Cardiac fibroblast (primary cell): ENCODE results near the gene FAM219A.
"Not testable (repeated sequence)": the region's sequence is repeated elsewhere in the genome, so short reads cannot be mapped to it uniquely, and the experiment has no call there.

Experiments used
- DNase-seq, 2 donors: peaks; one replicate each; pipeline versions ENCODE4 v3.0.0 to v3.0.0-alpha.2; 2010; ENCODE audit warnings: low read depth in 2 of 2
- H3K4me3 ChIP-seq, 2 donors: replicated peaks in 1 of 2; 1 replicate in 1 of 2; 2 replicates in 1 of 2; pipeline ENCODE4 v1.5.1; 2011; ENCODE audit warnings: low read depth in 2 of 2, low read length in 2 of 2, mild to moderate bottlenecking in 2 of 2, moderate library complexity in 1 of 2
- TF ChIP-seq, protein P1 (sequence below): IDR thresholded peaks from one replicate; pipeline ENCODE4 v1.5.1; 2011; ENCODE audit warnings: low read depth, mild to moderate bottlenecking, low read length, inconsistent platforms

Gene FAM219A

DNA sequence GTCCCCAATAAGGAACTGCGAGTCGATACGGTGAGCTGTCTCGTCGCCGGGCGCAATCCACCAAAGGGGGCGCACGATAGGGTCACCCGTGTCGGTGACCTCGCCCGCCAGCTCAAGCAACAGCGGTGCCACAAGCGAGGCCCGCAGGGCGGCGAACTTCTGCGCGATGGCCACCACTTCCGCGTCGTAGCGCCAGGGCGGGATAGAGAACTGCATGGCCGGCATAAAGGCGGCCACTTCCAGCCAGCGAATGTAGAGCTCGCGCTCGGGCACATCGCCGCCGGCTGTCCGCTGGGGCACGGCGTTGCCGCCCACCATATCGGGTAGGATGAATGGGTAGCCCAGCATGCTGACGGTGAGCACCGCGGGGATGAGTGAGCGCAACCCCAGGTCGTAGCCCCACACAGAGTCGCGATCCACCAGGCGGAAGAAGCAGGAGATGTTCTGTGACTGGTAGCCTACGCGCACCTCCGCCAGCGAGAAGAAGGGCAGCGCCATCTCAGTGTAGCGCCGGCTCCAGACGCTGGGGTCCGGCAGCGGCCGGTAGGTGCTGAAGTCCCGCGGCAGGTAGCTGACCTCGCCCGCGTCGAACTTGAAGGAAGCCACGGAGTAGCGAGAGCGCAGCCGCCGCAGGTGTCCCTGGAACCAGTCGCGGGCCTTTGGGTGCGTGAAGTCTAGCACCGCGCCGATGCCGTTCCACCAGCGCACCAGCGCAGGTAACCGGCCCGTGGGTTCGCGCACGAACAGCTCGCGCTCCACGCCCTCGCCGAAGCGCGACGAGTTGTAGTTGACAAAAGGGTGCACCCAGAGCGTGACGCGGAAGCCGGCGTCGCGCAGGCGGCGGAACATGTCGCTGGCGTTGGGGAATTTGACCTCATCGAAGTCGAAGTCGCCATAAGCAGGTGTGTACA lies 87.1 kb downstream of the FAM219A start:
- DNase-seq, result no peak
- H3K4me3 ChIP-seq, result peak overlapping the region in 1 of 2 donors; percentile 25
- TF ChIP-seq, protein P1, sequence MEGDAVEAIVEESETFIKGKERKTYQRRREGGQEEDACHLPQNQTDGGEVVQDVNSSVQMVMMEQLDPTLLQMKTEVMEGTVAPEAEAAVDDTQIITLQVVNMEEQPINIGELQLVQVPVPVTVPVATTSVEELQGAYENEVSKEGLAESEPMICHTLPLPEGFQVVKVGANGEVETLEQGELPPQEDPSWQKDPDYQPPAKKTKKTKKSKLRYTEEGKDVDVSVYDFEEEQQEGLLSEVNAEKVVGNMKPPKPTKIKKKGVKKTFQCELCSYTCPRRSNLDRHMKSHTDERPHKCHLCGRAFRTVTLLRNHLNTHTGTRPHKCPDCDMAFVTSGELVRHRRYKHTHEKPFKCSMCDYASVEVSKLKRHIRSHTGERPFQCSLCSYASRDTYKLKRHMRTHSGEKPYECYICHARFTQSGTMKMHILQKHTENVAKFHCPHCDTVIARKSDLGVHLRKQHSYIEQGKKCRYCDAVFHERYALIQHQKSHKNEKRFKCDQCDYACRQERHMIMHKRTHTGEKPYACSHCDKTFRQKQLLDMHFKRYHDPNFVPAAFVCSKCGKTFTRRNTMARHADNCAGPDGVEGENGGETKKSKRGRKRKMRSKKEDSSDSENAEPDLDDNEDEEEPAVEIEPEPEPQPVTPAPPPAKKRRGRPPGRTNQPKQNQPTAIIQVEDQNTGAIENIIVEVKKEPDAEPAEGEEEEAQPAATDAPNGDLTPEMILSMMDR, result no peak

DNA sequence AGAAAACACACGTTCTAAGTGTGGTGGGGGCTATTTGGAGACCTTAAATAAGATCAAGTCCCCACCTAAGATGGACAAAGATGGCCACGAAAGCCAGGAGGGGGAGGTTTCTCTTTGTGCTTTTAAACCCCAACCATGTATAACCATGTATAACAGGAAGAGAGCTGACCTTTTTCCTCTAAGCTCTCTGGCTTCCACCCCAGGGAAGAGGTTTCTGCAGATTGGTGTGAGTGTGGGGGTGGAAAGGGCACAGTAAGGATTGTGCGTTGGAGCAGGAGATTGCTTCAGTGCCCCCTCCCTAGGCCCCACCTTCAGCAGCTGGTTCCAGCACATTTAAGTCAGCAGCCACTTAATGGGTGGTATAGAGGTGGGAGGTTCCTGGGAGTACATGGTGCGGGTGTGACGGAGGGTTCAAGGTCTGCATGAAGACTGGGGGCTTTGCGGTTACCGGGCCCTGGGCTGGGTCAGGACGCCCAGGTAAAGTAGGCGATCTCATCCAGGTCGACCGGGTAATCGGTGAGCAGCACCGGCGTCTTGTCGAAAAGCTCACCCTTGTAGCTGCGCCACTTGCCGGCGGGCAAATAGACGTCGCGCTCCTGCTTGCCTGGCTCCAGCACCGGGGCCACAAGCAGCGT lies 87.9 kb downstream of the FAM219A start:
- DNase-seq, result no peak
- TF ChIP-seq, protein P1, result no peak
- no peak overlapping the region for H3K4me3 ChIP-seq

DNA sequence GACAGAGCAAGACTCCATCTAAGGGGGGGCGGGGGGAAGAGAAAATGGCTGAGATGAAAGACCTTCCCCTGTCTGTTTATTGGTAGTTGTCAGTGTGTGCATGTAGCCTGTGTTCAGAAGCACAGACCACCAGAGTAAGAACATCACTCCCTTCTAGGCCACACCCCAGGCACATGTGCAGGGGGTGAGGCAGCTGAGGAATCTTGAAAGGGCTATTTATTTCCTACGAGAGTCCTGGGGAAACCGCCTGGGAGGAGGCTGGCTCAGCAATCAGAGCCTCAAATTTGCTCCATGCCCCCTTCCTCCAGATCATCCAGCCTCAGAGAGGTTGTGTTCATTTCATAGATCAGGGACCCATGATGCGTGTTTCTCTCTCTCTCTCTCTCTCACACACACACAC lies 88.7 kb downstream of the FAM219A start:
- no peak for DNase-seq
- H3K4me3 ChIP-seq, result no peak overlapping the region
- TF ChIP-seq, protein P1, result no peak

DNA sequence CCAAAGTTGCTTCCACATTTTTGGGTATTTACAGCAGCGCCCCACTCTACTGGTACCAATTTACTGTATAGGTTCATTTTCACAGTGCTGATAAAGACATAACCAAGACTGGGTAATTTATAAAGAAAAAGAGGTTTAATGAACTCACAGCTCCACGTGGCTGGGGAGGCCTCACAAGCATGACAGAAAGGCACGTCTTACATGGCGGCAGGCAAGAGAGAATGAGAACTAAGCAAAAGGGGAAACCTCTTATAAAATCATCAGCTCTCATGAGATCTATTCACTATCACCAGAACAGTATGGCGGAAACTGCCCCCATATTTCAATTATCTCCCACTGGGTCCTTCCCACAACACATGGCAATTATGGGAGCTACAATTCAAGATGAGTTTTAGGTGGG lies 89.6 kb downstream of the FAM219A start:
- DNase-seq, H3K4me3 ChIP-seq: not testable (repeated sequence)

DNA sequence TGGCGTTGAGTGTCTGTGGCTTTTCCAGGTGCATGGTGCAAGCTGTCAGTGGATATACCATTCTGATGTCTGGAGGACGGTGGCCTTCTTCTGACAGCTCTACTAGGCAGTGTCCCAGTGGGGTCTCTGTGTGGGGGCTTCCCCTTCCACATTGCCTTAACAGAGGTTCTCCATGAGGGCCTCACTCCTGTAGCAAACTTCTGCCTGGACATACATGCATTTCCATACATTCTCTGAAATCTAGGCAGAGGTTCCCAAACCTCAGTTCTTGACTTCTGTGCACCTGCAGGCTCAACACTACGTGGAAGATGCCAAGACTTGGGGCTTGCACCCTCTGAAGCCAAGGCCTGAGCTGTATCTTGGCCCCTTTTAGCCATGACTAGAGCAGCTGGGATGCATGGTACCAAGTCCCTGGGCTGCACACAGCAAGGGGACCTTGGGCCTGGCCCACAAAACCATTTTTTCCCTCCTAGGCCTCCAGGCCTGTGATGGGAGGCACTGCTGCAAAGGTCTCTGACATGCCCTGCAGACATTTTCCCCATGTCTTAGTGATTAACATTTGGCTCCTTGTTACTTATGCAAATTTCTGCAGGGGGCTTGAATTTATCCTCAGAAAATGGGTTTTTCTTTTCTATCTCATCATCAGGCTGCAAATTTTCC lies 90.5 kb downstream of the FAM219A start:
- H3K4me3 ChIP-seq, DNase-seq: not testable (repeated sequence)

DNA sequence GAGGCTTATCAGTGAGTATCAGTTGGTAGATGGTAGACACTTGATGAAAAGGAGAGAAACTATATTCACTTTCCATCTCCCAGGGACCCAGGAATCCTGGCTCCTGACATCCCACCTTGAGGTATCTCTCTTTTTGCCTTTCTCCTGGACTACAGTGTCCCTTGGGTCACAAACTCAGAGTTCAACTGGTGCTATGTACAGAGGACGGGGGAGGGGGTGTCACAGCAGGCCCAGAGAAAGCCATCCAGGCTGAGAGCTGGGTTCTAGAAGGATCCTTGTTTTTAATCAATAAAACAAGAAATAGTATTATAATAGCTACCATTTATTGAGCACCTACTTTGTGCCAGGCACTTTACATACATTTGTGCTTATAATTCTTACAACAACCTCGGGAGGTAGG lies 92.0 kb downstream of the FAM219A start:
- TF ChIP-seq, protein P1, result no peak
- H3K4me3 ChIP-seq, result no peak overlapping the region
- no peak for DNase-seq

DNA sequence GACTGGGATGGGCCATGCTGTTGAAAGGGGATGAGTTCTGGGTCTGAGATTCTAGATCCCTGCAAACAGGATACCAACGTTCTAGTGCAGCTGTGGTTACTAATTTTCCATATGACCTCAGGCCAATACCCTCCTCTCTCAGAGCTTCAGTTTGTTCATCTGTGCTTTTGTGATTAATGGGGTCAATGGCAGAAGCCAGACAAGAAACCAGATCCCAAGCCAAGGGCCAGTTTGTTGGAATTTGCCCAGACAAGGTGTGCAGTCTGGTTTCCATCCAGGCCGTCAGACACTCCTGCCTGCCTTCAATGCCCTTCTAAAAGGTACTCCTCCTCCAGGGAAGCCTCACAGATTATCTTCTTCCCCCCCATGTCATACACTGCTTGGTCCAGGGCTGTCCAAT lies 93.1 kb downstream of the FAM219A start:
- no peak overlapping the region for H3K4me3 ChIP-seq
- DNase-seq, result no peak
- TF ChIP-seq, protein P1, result no peak
